Liver (tissue), 9 donors: Measurements from ENCODE around the gene AIG1. TPM values are rescaled to one million over a fixed set of nuclear protein-coding genes. Genes with fewer than 3 reads are reported as not detected.

Experiments used
- DNase-seq: peaks from one replicate; pipeline ENCODE4 v3.0.0-alpha.2; 2017; ENCODE audit warnings: low spot score
- H3K27ac ChIP-seq, 2 donors: one replicate each; pipeline ENCODE4 v1.7.0; 2013; ENCODE audit warnings: inconsistent platforms in 2 of 2, low read length in 2 of 2, control low read depth in 1 of 2, low read depth in 1 of 2, mild to moderate bottlenecking in 1 of 2
- H3K27me3 ChIP-seq, 4 donors: one replicate each; pipeline versions ENCODE4 v1.6.1 to v1.7.0; 2013; ENCODE audit warnings: low read length in 3 of 4, inconsistent platforms in 1 of 4, mild to moderate bottlenecking in 1 of 4, moderate library complexity in 1 of 4; ENCODE audit not compliant: control insufficient read depth in 4 of 4, insufficient read depth in 4 of 4
- H3K36me3 ChIP-seq, 4 donors: one replicate each; pipeline versions ENCODE4 v1.6.1 to v1.7.0; 2013; ENCODE audit warnings: low read length in 3 of 4, mild to moderate bottlenecking in 3 of 4, low read depth in 1 of 4, moderate library complexity in 1 of 4; ENCODE audit not compliant: control insufficient read depth in 4 of 4, insufficient read depth in 3 of 4
- H3K4me1 ChIP-seq, 4 donors: one replicate each; pipeline versions ENCODE4 v1.6.1 to v1.7.0; 2013; ENCODE audit warnings: low read length in 3 of 4, mild to moderate bottlenecking in 3 of 4, moderate library complexity in 1 of 4; ENCODE audit not compliant: control insufficient read depth in 4 of 4, insufficient read depth in 4 of 4
- H3K4me3 ChIP-seq, 3 donors: one replicate each; pipeline versions ENCODE4 v1.6.1 to v1.7.0; 2013; ENCODE audit warnings: low read length in 3 of 3, control low read depth in 1 of 3, low read depth in 1 of 3, mild to moderate bottlenecking in 1 of 3
- H3K9ac ChIP-seq, 2 donors: one replicate each; pipeline ENCODE4 v1.7.0; 2013; ENCODE audit warnings: low read length in 2 of 2, mild to moderate bottlenecking in 2 of 2, moderate library complexity in 2 of 2, control low read depth in 1 of 2, low read depth in 1 of 2
- H3K9me3 ChIP-seq, 4 donors: one replicate each; pipeline versions ENCODE4 v1.6.1 to v1.7.0; 2013; ENCODE audit warnings: low read length in 3 of 4; ENCODE audit not compliant: control insufficient read depth in 4 of 4
- ATF3 ChIP-seq: IDR thresholded peaks from 2 replicates; pipeline ENCODE4 v1.6.1; 2016; ENCODE audit warnings: antibody characterized with exemption
- CTCF ChIP-seq: fragments of 150-350 bp; IDR thresholded peaks from 2 replicates; pipeline ENCODE4 v1.5.1; 2017; ENCODE audit warnings: improper control_type of control experiment, low read depth, low read length; ENCODE audit not compliant: missing input control
- EGR1 ChIP-seq, 2 donors: IDR thresholded peaks; 2 replicates each; pipeline ENCODE4 v1.6.1; 2016 to 2018; ENCODE audit warnings: antibody characterized with exemption in 2 of 2, low read depth in 2 of 2
- FOXA1 ChIP-seq: IDR thresholded peaks from 2 replicates; pipeline ENCODE4 v1.6.1; 2016; ENCODE audit warnings: antibody characterized with exemption
- FOXA2 ChIP-seq: IDR thresholded peaks from 2 replicates; pipeline ENCODE4 v1.6.1; 2016; ENCODE audit warnings: antibody characterized with exemption
- GABPA ChIP-seq, 2 donors: IDR thresholded peaks in 1 of 2; conservative IDR thresholded peaks in 1 of 2; 2 replicates each; pipeline ENCODE4 v1.6.1; 2016; ENCODE audit warnings: antibody characterized with exemption in 2 of 2, mild to moderate bottlenecking in 1 of 2, moderate library complexity in 1 of 2
- HNF4A ChIP-seq, 2 donors: conservative IDR thresholded peaks; 2 replicates each; pipeline ENCODE4 v1.6.1; 2016; ENCODE audit warnings: antibody characterized with exemption in 2 of 2, mild to moderate bottlenecking in 2 of 2
- HNF4G ChIP-seq: IDR thresholded peaks from 2 replicates; pipeline ENCODE4 v1.6.1; 2016; ENCODE audit warnings: antibody characterized with exemption
- JUND ChIP-seq, 2 donors: IDR thresholded peaks; 2 replicates each; pipeline ENCODE4 v1.6.1; 2016; ENCODE audit warnings: antibody characterized with exemption in 2 of 2
- MAX ChIP-seq: IDR thresholded peaks from 2 replicates; pipeline ENCODE4 v1.6.1; 2016; ENCODE audit warnings: antibody characterized with exemption
- NR2F2 ChIP-seq: IDR thresholded peaks from 2 replicates; pipeline ENCODE4 v1.6.1; 2016; ENCODE audit warnings: antibody characterized with exemption
- RAD21 ChIP-seq, 2 donors: IDR thresholded peaks; 2 replicates each; pipeline ENCODE4 v1.6.1; 2016; ENCODE audit warnings: antibody characterized with exemption in 2 of 2, mild to moderate bottlenecking in 2 of 2
- REST ChIP-seq: IDR thresholded peaks from 2 replicates; pipeline ENCODE4 v1.6.1; 2016; ENCODE audit warnings: antibody characterized with exemption, mild to moderate bottlenecking
- RXRA ChIP-seq, 2 donors: IDR thresholded peaks; 2 replicates each; pipeline ENCODE4 v1.6.1; 2017 to 2018; ENCODE audit warnings: antibody characterized with exemption in 2 of 2, mild to moderate bottlenecking in 1 of 2
- SP1 ChIP-seq: IDR thresholded peaks from 2 replicates; pipeline ENCODE4 v1.6.1; 2018; ENCODE audit warnings: antibody characterized with exemption, mild to moderate bottlenecking
- TAF1 ChIP-seq: conservative IDR thresholded peaks from 2 replicates; pipeline ENCODE4 v1.6.1; 2016; ENCODE audit warnings: antibody characterized with exemption, mild to moderate bottlenecking
- YY1 ChIP-seq: IDR thresholded peaks from 2 replicates; pipeline ENCODE4 v1.6.1; 2016; ENCODE audit warnings: antibody characterized with exemption, mild to moderate bottlenecking
- WGBS: extraction: QIAGEN DNeasy Blood & Tissue Kit; methylation state at CpG from one replicate; pipeline ENCODE4 v1.1.7; 2013; 5-methylcytosine and 5-hydroxymethylcytosine counted together
- polyA plus RNA-seq, 2 donors: library from polyadenylated mRNA; stranded (reverse) in 1 of 2; unstranded in 1 of 2; fragments of 200-250 nt in 1 of 2; fragments of >200 nt in 1 of 2; fragmentation: Nextera tagmentation in 1 of 2; extraction: Ambion mirVana in 1 of 2; gene quantifications; one replicate each; pipeline versions ENCODE4 v1.2.1 to v1.2.3, GENCODE V29; 2013 to 2015
- total RNA-seq, 2 donors: library from RNA; depleted of rRNA; stranded (reverse); fragments of >200 nt; gene quantifications; one replicate each; pipeline ENCODE4 v1.2.3, GENCODE V29; 2014
- donor health status: healthy.
- donor health status: healthy.
- donor health status: healthy.
- donor health status: healthy.
- donor health status: healthy.

AIG1 gene
- total and polyA plus RNA-seq, 4 donors, result 74.8 to 169 (median 121) TPM

GRCh38 chr6:143050509-143050908, 10.2 kb upstream of the AIG1 start:
- H3K4me1 ChIP-seq, result no peaks in the 10 kb centered on the region
- WGBS, result 95% methylated on average over 2 of the region's 2 CpGs
- TF ChIP-seq REST (no peak), HNF4G (no peak), RAD21 (IDR thresholded peaks at IDR 0.05) (no peak), TAF1 (no peak), HNF4A (conservative IDR thresholded peaks at IDR 0.05) (no peak), EGR1 (IDR thresholded peaks at IDR 0.05; ENCODE audit: low read depth in 2 of 2) (no peak)

GRCh38 chr6:143052282-143052681, 8.4 kb upstream of the AIG1 start:
- Histone ChIP-seq H3K9me3 (no peaks in the 10 kb centered on the region), H3K27ac (no peak overlapping the region), H3K4me1 (no peaks in the 10 kb centered on the region), H3K27me3 (no peaks in the 10 kb centered on the region), H3K9ac (no peak overlapping the region), H3K36me3 (no peaks in the 10 kb centered on the region), H3K4me3 (no peak overlapping the region)
- TF ChIP-seq HNF4G (no peak), NR2F2 (no peak), RAD21 (IDR thresholded peaks at IDR 0.05) (no peak)
- WGBS, result 91% methylated on average over 5 of the region's 5 CpGs
- no peak for DNase-seq

More at GRCh38 chr6:143050509-143050908, 10.2 kb upstream of the AIG1 start:
- Histone ChIP-seq H3K36me3 (no peaks in the 10 kb centered on the region), H3K9ac (no peak overlapping the region), H3K27me3 (no peaks in the 10 kb centered on the region), H3K9me3 (no peaks in the 10 kb centered on the region), H3K27ac (no peak overlapping the region), H3K4me3 (no peak overlapping the region)
- no peak for DNase-seq

- Histone ChIP-seq H3K36me3 (no peaks in the 10 kb centered on the region), H3K4me1 (no peaks in the 10 kb centered on the region), H3K27ac (no peak overlapping the region), H3K9me3 (no peaks in the 10 kb centered on the region), H3K27me3 (no peaks in the 10 kb centered on the region), H3K4me3 (no peak overlapping the region), H3K9ac (no peak overlapping the region)
- TF ChIP-seq JUND (IDR thresholded peaks at IDR 0.05) (no peak), FOXA2 (no peak), ATF3 (no peak), YY1 (no peak), EGR1 (IDR thresholded peaks at IDR 0.05; ENCODE audit: low read depth in 2 of 2) (no peak), NR2F2 (no peak), MAX (no peak), FOXA1 (no peak), RAD21 (IDR thresholded peaks at IDR 0.05) (no peak), REST (no peak), RXRA (IDR thresholded peaks at IDR 0.05) (no peak), HNF4G (no peak), HNF4A (conservative IDR thresholded peaks at IDR 0.05) (no peak), CTCF (no peak), TAF1 (no peak), GABPA (IDR thresholded peaks at IDR 0.05 in 1 of 2, conservative IDR thresholded peaks at IDR 0.05 in 1 of 2) (no peak), SP1 (no peak)
- no peak for DNase-seq
- WGBS, result 92% methylated on average over 3 of the region's 3 CpGs
Observed at GRCh38 chr6:143053856-143054255, 6.8 kb upstream of the AIG1 start.
